Measurements from ENCODE around the gene NEK6.

DNA sequence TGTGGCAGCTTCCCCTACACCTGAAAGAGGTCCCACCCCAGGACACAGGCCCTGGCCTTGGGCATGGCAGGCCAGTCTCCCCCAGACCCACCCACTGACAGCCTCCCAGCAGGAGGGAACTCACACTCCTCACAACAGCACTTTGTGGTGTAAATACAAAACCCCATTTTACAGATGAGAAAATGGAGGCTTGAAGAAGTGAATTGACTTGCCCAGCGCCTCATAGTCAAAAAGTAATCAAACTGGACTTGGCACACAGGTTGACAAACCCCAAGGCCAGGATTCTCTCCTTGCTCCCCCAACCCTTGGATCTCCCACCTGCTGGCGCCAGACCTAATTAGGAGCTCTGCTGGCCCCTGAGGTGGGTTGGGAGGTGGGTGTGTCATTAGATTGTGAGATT lies 29.2 kb upstream of the NEK6 start:
- TF ChIP-seq, protein P1, sequence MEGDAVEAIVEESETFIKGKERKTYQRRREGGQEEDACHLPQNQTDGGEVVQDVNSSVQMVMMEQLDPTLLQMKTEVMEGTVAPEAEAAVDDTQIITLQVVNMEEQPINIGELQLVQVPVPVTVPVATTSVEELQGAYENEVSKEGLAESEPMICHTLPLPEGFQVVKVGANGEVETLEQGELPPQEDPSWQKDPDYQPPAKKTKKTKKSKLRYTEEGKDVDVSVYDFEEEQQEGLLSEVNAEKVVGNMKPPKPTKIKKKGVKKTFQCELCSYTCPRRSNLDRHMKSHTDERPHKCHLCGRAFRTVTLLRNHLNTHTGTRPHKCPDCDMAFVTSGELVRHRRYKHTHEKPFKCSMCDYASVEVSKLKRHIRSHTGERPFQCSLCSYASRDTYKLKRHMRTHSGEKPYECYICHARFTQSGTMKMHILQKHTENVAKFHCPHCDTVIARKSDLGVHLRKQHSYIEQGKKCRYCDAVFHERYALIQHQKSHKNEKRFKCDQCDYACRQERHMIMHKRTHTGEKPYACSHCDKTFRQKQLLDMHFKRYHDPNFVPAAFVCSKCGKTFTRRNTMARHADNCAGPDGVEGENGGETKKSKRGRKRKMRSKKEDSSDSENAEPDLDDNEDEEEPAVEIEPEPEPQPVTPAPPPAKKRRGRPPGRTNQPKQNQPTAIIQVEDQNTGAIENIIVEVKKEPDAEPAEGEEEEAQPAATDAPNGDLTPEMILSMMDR (IDR thresholded peaks at IDR 0.05) = no peak
- TF ChIP-seq POLR2AphosphoS5 (IDR thresholded peaks at IDR 0.05) = no peak

Measured in upper lobe of left lung (tissue), 4 donors.